Measurements from ENCODE around the gene POLR3F.
"Not testable (repeated sequence)": the region's sequence is repeated elsewhere in the genome, so short reads cannot be mapped to it uniquely, and the experiment has no call there.

Gene POLR3F

GRCh38 chr20:18466894-18467730, at the start of gene POLR3F, which contains the start of gene DZANK1:
TSS of gene POLR3F (plus strand) at chr20:18467390. CDS start at chr20:18467507, 117 bp downstream.
TSS of gene DZANK1 (minus strand) at chr20:18467030. CDS start at chr20:18465358, 1,672 bp downstream.
- peak; percentile 97 for DNase-seq

- DNase-seq: no peak
Measured at GRCh38 chr20:18421608-18422007, 45.6 kb upstream of the POLR3F start.

- DNase-seq: no peak
Measured at GRCh38 chr20:18427214-18427613, 40.0 kb upstream of the POLR3F start.

GRCh38 chr20:18428490-18429173, 38.6 kb upstream of the POLR3F start:
- no peak for DNase-seq

- DNase-seq: no peak
Measured at GRCh38 chr20:18430172-18430826, 36.9 kb upstream of the POLR3F start.

- DNase-seq: no peak
Measured at GRCh38 chr20:18431206-18431605, 36.0 kb upstream of the POLR3F start.

- DNase-seq: no peak
Measured at GRCh38 chr20:18436847-18437246, 30.3 kb upstream of the POLR3F start.

- DNase-seq: no peak
Measured at GRCh38 chr20:18440403-18440802, 26.8 kb upstream of the POLR3F start.

GRCh38 chr20:18443886-18444285, 23.3 kb upstream of the POLR3F start:
- DNase-seq: no peak

GRCh38 chr20:18456600-18456999, 10.6 kb upstream of the POLR3F start:
- DNase-seq: no peak

- no peak for DNase-seq
Measured at GRCh38 chr20:18465536-18466200, 1.5 kb upstream of the POLR3F start.

- DNase-seq: no peak
Measured at GRCh38 chr20:18466574-18466893, 656 bp upstream of the POLR3F start.

GRCh38 chr20:18477218-18477617, 10.0 kb downstream of the POLR3F start:
- DNase-seq: no peak

GRCh38 chr20:18477821-18478220, 10.6 kb downstream of the POLR3F start:
- no peak for DNase-seq

- no peak for DNase-seq
Measured at GRCh38 chr20:18481596-18481995, 14.4 kb downstream of the POLR3F start.

- no peak for DNase-seq
Measured at GRCh38 chr20:18488301-18488700, 21.1 kb downstream of the POLR3F start.

- no peak for DNase-seq
Measured at GRCh38 chr20:18496042-18496441, 28.9 kb downstream of the POLR3F start.

- peak; percentile 93 for DNase-seq
Measured at GRCh38 chr20:18496740-18497592, 29.8 kb downstream of the POLR3F start, which contains the start of gene RBBP9. TSS of gene RBBP9 (minus strand) at chr20:18497225. CDS start at chr20:18497167, 58 bp downstream.

- no peak for DNase-seq
Measured at GRCh38 chr20:18497603-18498002, 30.4 kb downstream of the POLR3F start.

- not testable (repeated sequence) for DNase-seq
Measured at GRCh38 chr20:18501672-18502071, 34.5 kb downstream of the POLR3F start.

- DNase-seq: no peak
Measured at GRCh38 chr20:18504479-18505060, 37.4 kb downstream of the POLR3F start.

- DNase-seq: no peak
Measured at GRCh38 chr20:18506744-18507143, 39.6 kb downstream of the POLR3F start.
